GM23338 (cell line): ENCODE measurements around the gene SPDYA.

ENCODE experiments used
- CTCF ChIP-seq, 2 experiments: fragments of 200-600 bp in 1 of 2; sonication (generic) in 1 of 2; conservative IDR thresholded peaks; 2 replicates each; pipeline versions ENCODE4 v1.5.1 to v1.6.1; 2016 to 2017; ENCODE audit warnings: antibody characterized with exemption in 2 of 2, low read depth in 2 of 2, mild to moderate bottlenecking in 2 of 2, moderate library complexity in 1 of 2
- EZH2 ChIP-seq: fragments of 200-600 bp; sonication (generic); IDR thresholded peaks from one replicate; pipeline ENCODE4 v1.8.0; 2017; ENCODE audit warnings: antibody characterized with exemption, mild to moderate bottlenecking, low read depth; ENCODE audit not compliant: unreplicated experiment
- EZH2phosphoT487 ChIP-seq: fragments of 200-600 bp; sonication (generic); IDR thresholded peaks from one replicate; pipeline ENCODE4 v1.8.1; 2018; ENCODE audit warnings: antibody characterized with exemption; ENCODE audit not compliant: unreplicated experiment
- JUNB ChIP-seq: IDR thresholded peaks from one replicate; pipeline ENCODE4 v1.6.1; 2016; ENCODE audit warnings: antibody characterized with exemption; ENCODE audit not compliant: unreplicated experiment
- POLR2AphosphoS5 ChIP-seq: IDR thresholded peaks from 2 replicates; pipeline ENCODE4 v1.6.1; 2016; ENCODE audit warnings: antibody characterized with exemption, low read depth
- REST ChIP-seq: IDR thresholded peaks from one replicate; pipeline ENCODE4 v1.6.1; 2018; ENCODE audit warnings: antibody characterized with exemption; ENCODE audit not compliant: unreplicated experiment
- ZNF114 ChIP-seq: fragments of 250-450 bp; sonication (Bioruptor Pico); IDR thresholded peaks from 2 replicates; pipeline ENCODE4 v1.5.0; 2020; ENCODE audit warnings: mild to moderate bottlenecking, moderate library complexity
- ZNF462 ChIP-seq: fragments of 250-450 bp; sonication (Bioruptor Pico); IDR thresholded peaks from 2 replicates; pipeline ENCODE4 v1.5.0; 2020; ENCODE audit warnings: mild to moderate bottlenecking, moderate library complexity

GRCh38 chr2:28782423-28782822 is 28.2 kb upstream of the SPDYA start:
- TF ChIP-seq POLR2AphosphoS5 (no peak), REST (no peak), EZH2 (no peak), CTCF (conservative IDR thresholded peaks at IDR 0.05; ENCODE audit: low read depth in 2 of 2) (no peak), EZH2phosphoT487 (no peak), ZNF114 (CRISPR knock-in tag) (no peak), JUNB (no peak), ZNF462 (CRISPR knock-in tag) (no peak)
